Fibroblast of skin of right quadriceps (primary cell): ENCODE data around the gene ADCY3.
"Not testable (repeated sequence)": the region's sequence is repeated elsewhere in the genome, so short reads cannot be mapped to it uniquely, and the experiment has no call there.

Experiments
- DNase-seq: peaks from one replicate; pipeline ENCODE4 v3.0.0-alpha.2; 2013

Gene ADCY3

DNA sequence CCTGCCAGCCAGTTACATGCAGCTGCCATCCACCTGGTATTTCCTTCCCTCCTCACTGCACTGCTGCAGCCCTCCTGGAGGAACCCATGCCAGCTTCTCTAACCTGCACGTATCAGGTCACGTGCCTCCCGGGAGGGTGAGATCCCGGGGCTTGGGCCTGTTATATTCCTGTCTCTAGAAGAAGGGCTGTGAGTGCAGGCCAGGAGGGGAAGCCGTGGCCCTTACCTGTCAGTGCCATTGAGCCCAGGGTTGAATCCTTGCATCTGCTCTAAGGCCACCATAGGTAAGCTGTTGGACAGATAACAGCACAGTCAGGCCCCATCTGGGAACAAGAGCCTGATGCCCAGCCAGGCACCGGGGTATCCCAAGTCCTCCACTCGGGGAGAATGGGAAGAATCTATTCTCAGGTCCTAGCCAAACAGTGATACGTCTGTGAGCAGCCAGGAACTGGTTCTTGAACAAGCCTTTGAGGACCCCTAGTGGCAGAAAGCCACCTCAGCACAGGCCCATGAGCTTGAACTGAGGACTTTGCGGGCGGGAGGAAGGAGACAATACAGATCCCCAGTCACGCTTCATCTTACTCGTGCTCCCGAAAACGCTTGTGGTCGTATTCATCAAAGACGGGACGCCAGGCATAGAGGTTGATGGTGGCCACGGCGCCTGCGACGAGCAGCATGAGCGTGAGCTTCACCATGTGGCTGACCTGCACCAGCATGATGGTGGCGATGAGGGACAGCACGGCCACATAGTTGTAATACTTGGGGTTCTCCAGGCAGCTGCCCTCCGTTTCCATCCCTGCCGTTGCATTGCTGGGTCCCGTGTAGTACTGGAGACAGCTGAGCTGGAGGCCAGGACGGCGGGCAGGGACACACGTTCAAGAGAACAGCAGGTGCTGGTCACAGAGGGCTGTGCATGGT lies 92.5 kb downstream of the ADCY3 start:
- peak; percentile 80 for DNase-seq

GRCh38 chr2:24826773-24827145 lies 93.3 kb downstream of the ADCY3 start:
- DNase-seq: no peak

DNA sequence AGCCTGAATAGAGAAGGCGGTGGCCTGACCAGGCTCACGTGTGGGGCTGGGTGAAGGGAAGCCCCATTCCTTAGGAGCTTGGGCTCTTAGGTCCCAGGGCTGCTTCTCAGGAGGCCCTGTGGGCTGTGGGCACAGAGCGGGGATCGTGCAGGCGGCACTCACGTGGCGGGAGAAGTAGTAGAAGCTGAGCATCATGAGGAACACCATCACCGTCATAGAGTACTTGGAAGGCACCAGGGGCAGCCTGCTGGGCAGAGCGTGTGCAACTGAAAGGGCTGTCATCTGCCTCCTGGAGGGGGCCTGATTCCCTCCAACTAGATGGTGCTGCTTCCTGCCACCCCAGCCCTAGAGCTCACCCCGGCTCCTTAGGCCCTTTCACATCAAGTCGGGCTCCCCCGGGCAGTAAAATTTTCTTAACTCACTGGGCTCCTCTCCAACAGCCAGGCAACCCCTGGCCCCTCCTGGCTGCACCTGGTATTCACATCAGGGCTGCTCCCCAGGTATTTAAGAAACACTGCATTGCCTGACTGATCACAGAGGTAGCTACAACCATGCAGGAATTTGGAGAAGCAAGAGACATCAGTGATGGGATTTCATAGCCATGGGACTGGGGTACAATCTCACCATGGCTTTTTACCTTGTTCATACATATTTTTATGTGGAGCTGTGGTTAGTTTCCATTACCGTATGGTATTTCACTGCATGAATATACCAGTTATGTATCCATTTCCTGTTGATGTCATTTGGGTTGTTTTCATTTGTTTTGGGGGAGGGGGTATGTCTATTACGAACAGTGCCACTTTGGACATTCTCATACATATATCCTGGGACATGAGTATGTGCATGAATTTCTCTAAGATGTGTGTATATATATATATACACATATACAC lies 93.9 kb downstream of the ADCY3 start:
- DNase-seq: peak; percentile 38

DNA sequence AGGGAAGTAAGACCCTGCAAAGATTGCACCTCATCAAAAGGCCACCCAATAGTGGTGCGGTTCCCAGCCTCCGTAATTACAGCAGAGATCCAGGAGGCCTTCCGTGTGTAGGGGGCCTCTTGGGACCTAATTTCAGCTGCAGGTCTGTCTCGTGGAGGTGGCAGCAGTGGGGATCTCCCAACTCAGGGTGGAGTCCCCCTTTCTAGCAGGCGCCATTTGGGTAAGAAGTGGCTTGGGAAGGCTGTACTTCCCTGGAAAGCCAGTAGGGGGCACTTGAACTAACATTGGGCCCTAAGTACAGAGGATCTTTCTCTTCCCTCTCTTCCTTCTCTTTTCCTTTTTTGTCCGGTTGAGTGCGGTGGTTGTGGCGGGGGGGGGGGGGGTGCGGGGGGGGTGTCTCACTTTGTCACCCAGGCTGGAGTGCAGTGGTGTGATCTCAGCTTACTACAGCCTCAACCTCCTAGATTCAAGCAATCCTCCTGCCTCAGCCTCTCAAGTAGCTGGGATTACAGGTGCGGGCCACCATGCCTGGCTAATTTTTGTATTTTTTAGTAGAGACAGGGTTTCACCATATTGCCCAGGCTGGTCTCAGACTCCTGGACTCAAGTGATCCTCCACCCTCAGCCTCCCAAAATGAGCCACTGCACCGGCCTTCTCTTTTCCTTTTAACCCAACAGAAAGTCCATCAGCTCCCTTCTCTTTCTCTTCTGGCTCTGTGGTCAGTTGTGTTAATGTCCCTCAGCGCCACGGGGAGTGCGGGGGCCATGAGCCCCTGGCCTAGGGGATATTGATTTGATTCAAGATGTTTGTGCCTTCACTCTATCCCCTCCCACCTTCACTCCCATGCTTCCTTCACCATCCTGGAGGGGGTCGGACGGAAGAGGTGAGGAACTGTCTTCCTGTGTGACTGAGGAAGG lies 94.8 kb downstream of the ADCY3 start:
- DNase-seq: no peak

GRCh38 chr2:24824071-24824588 lies 95.9 kb downstream of the ADCY3 start:
- DNase-seq: no peak

DNA sequence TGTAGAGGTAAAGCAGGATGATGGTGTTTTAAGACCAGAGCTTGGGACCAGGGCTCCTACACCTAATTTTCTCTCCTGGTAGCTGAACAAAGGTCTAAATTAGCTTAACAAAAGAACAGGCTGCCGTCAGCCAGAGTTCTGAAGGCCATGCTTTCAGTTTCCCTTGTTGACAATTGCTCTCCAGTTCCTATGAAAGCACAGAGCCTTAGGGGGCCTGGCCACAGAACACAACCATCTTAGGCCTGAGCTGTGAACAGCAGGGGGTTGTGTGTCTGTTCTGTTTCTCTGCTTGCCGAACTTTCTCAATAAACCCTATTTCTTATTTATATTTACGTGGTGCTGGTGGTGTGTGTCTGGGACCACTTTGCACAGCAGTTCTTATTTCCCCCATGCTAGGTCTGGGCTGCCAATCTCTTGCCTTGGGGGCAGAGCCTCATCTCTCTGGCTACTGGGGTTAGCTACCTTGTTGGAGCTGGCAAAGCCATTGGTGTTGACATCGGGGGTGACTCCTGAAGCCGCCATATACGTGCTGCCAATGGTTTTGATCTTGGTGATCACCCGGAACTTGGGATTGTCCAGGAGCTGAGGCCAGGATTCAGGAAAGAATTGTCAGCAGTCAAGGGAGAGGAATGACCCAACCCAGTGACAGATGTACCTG lies 97.9 kb downstream of the ADCY3 start:
- DNase-seq: no peak

DNA sequence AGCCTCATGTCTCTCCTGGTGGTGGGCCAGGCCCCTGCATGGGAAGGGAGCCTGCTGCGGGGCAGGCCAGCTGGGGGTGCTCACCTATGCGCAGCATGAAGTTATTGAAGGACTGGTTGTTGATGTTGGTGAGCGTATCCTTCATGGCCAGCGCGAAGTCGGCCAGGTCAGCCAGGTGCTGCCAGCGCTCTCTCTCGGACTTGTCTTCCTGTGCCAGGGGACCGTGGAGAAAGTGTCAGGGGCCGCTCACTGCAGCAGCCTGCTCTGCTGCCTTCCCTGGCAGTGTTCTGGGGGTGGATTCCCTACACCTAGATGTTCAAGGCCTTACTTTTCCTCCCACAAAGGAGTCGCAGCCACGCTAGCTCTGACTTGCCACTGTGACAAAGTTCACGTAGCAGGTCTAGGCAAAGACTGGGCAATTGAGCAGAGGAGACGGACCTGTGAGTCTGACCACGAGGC lies 98.6 kb downstream of the ADCY3 start:
- DNase-seq: no peak

DNA sequence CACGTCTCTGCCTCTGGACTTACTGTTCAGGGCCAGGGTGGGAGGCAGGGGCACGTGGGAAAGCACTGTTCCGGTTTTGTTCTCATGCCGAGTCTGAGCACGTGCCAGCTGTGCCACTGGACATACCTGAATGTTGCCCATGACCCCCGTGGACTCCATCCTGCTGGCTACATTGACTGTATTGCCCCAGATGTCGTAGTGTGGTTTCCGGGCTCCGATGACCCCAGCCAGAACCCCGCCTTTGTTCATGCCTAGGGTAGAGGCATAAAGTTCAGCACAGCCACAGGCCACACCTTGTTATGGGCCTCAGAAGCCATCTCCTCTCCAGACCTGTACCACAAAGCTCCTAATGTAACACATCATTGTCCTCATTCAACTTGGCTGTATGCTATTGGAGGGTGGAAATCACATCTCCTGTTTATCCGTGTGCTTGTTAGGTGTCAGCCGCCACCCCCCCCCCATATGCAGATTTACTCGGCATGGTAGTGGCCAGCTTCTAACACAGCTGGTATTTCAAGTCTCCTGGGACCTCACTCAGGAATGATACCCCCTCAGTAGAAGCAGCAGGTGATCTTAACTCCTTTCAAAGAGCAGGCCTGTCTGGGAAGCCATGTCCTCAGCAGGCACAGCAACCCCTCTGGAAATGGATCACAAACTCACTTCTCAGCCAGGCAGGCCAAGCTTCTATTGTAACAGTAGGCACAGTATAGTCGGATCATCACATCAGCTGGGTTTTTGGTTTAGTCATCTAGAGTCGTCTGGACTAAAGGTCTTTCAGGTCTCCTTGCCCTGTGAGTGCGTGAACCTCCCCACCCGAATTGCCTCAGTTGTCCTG lies 99.2 kb downstream of the ADCY3 start:
- no peak for DNase-seq

GRCh38 chr2:24820175-24820513 lies 99.9 kb downstream of the ADCY3 start:
- DNase-seq: no peak

DNA sequence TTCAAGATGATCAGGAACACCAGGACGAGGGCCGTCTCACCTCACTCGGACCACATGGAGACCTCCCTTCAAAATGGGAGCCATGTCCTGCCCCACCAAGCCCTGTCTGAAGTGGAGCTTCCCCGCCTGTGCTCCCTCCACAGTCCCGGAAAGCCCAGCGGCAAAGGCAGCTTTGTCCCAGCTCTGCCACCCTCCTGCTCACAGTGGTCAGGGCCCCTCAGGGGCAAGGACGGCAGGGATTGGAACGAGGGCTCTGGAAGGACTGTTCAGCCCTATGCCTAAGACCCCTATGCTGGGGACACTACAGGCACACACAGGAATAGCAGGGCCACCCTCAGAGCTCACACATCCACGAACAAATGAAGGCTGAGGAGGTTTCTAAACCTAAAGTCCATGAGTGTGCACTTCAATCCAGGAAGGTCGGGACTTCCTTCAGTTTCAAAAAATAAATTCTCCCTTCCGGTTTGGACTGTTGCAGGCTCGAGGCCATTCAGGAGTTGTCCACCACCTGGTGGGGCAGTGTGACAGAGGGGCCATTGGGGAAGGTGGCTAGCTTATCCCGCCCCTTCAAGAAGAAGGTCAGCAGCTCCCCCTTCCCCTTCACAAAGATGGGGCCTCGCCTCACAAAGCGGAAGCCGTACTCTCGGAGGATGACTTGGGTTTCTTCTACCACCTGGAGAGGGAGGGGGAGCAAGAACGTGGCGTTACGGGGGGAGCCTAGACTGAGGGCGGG lies 100.4 kb downstream of the ADCY3 start:
- DNase-seq: no peak

GRCh38 chr2:24818721-24819167 lies 101.3 kb downstream of the ADCY3 start:
- no peak for DNase-seq

GRCh38 chr2:24816884-24817283 lies 103.2 kb downstream of the ADCY3 start:
- peak; percentile 78 for DNase-seq

DNA sequence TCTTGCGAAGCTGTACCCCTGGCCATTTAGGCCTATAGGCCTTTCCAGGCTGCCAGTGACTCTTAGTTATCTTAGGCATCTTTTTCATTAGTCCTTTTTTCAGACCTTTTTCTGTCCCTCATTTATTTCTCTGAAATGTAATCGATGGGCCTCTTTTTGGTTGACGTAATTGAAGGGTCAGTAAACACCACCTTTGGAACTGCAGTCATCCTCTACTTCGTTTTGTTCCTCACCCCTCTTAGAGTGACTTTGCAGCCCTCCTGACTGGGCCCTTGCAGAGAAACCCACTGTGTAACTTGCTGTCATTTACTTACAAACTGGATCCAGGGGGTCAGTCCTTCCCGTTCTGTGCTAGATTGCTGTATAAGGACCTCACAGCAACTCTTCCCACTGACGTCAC lies 103.6 kb downstream of the ADCY3 start:
- no peak for DNase-seq

DNA sequence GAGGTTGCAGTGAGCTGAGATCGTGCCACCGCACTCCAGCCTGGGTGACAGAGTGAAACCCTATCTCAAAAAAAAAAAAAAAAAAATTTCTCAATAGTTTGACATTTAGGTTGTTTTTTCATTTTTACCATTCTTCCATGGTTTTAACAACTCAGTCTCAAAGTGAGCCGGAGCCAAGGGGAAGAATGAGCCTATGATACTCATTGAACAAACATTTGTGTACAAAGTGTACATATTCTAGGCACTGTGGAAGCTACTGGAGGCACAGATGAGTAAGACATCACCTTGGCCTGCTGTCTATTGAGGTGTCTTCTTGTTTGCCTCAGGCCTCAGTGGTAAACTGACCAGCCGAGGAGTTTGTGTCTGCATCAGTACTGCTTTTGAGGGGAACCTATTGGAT lies 104.9 kb downstream of the ADCY3 start:
- DNase-seq: no peak

DNA sequence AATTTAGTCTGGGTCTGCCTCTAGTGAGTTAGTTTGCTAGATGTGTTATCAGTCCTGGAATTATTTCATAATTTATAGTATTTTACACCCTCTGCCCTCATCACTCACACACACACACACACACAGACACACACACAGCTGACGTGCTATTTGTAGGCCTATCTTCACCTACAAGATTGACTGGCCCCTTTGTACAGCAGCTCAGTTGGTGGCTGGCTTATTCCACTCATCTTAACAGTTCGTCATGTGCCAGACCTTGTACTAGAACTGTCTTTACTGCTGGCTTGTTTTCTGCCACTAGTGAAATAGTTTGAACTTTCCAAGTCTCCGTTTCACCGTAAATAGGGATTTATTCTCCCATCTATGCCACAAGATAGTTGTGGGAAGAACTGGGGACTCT lies 105.5 kb downstream of the ADCY3 start:
- no peak for DNase-seq

DNA sequence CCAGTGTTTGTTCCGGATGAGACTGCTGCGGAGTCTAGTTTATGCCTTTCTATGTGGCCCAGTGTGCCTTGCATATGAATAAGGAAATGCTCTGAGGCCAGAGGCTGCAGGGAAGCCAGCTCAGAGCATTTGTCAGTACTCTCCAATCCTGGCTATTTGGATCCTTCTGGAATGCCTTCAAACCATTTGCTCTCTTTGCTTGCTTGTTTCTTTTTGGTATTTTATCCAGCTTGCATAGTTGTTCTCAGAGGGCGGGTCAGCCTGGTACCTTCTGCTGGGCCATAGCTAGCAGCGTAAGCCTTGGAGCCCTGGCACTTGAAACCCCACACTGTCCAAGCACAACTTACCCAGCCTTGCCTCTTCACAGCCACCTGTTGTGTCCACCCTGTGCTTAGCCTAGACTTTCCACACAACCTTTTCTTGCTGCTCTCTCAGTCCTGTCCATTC lies 106.3 kb downstream of the ADCY3 start:
- DNase-seq: no peak

DNA sequence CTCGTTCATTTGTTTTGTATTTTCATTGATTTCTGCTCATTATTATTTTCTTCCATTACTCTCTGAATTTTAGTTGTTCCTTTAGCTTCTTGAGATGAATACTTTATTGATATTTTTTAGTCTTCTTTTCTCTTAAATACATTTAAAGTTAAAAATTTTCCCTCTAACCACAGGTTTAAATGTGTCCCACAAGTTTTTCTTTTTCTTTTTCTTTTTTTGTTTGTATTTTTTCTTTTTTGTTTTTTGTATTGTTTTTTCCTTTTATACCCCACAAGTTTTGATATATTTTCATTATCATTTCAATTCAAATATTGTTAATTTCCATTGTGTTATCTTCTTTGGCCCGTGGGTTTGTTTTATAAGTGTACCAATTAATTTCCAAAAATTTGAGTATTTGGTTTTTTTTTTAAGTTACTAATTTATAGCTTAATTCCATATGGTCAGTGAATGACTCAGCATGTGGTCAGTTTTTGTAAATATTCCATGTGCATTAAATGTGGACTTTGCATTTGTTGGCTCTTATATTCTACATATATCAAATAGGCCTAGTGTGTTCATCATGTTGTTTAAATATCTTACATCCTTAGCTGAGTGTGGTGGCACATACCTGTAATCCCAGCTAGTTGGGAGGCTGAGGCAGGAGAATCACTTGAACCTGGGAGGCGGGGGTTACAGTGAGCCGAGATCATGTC lies 110.6 kb downstream of the ADCY3 start:
- no peak for DNase-seq

GRCh38 chr2:24806661-24807036 lies 113.4 kb downstream of the ADCY3 start:
- DNase-seq: no peak

DNA sequence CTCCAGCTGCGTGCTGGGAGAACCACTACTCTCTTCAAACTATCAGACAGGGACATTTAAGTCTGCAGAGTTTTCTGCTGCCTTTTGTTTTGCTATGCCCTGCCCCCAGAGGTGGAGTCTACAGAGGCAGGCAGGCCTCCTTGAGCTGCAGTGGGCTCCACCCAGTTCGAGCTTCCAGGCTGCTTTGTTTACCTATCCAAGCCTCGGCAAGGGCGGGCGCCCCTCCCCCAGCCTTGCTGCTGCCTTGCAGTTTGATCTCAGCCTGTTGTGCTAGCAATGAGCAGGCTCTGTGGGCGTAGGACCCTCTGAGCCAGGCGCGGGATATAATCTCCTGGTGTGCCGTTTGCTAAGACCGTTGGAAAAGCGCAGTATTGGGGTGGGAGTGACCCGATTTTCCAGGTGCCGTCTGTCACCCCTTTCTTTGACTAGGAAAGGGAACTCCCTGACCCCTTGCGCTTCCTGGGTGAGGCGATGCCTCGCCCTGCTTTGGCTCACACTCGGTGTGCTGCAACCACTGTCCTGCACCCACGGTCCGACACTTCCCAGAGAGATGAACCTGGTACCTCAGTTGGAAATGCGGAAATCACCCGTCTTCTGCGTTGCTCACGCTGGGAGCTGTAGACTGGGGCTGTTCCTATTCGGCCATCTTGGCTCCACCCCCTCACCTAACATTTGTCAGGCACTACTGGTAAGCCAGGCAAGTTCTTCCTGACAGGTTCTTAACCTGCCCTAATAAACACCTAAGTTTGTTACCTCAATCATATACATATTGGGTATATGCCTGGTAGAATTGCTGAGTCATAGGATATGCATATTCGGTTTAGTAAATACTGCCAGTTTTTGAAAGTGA lies 114.0 kb downstream of the ADCY3 start:
- DNase-seq: not testable (repeated sequence)
